Stimulated activated CD4-positive, alpha-beta T cell treated with anti-CD3 and anti-CD28 coated beads, Interleukin-12 subunit alpha, Interleukin-12 subunit beta, amount 100 ng/mL, for 4 hours (primary cell): ENCODE data around the gene ADRB2.
"Not testable (repeated sequence)": the region's sequence is repeated elsewhere in the genome, so short reads cannot be mapped to it uniquely, and the experiment has no call there.

Source experiments
- DNase-seq: peaks from one replicate; pipeline ENCODE4 v3.0.0-alpha.2; 2020

Gene ADRB2

DNA sequence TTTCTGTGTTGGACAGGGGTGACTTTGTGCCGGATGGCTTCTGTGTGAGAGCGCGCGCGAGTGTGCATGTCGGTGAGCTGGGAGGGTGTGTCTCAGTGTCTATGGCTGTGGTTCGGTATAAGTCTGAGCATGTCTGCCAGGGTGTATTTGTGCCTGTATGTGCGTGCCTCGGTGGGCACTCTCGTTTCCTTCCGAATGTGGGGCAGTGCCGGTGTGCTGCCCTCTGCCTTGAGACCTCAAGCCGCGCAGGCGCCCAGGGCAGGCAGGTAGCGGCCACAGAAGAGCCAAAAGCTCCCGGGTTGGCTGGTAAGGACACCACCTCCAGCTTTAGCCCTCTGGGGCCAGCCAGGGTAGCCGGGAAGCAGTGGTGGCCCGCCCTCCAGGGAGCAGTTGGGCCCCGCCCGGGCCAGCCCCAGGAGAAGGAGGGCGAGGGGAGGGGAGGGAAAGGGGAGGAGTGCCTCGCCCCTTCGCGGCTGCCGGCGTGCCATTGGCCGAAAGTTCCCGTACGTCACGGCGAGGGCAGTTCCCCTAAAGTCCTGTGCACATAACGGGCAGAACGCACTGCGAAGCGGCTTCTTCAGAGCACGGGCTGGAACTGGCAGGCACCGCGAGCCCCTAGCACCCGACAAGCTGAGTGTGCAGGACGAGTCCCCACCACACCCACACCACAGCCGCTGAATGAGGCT, at the start of gene ADRB2:
Gene ADRB2, plus strand, starts transcription at position 559 of the 686 bp plus-strand sequence. CDS start 221 bp downstream, outside the sequence.
- peak; percentile 78 for DNase-seq

DNA sequence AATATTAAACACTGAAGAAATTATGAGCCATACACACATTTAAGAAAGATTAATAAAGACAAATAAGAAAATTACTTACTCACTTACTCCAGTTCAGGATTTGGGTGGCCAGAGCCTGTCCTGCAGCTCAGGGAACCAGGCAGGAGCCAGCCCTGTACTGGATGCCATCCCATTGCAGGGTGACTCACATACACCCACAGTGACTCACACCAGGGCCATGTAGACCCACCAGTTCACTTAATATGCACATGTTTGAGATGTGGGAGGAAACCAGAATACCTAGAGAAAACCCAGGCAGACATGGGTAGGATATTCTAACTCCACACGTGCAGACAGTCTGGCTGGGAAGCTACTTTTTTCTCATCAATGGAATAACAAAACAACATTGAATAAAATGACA, 49.6 kb upstream of the ADRB2 start:
- DNase-seq: no peak

DNA sequence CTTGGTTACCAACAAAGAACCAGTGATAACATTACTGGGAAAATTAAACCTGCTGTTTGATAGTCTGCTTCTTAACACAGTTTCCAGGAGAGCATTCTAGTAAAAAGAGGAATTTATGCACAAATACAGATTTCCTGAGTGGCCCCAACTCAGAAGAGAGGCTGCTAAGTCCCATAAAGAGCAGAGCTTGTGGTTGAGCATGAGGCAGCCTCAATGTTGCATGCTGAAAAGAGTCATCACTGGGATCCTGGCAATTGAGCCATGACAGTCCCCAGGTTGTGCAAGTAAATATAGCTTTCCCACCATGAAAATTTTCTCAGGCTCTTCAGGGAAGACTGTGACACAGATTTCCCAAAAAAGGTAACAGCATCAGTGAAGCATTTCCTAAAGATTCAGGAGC, 47.5 kb upstream of the ADRB2 start:
- no peak for DNase-seq

DNA sequence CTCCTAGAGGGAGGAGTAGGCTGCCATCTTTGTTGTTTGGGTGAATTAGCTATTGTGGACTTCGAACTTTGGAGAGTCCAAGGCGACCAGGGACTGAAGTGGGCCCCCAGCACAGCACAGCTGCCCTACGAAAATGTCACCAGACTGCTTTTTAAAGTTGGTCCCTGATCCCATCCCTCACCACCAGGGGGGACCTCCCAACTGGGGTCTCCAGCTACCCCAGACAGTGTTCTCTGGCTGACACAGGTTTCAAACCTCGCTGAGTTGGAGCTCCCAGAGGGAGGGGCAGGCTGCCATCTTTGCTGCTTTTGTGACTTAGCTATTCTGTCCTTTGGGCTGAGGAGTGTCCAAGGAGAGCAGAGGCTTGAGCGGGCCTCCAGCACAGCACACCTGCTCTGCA, 45.7 kb upstream of the ADRB2 start:
- DNase-seq: no peak

DNA sequence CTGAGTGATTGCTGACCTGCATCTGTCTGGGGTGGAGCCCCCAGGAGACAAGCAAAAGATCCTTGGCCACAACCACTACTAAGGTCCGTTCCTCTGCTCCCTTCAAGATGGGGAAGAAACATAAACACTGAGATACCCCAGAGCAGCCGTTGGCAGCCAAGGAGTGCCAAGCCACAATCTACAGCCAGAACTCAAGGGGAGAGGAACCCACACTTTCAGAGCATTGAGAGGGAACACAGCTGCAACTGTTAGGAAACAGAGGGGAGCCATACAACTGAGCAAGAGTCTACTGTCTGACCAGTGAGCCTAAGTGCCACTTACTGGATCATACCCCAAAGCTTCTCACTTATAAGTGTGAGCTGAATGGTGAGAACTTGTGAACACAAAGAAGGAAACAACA, 44.6 kb upstream of the ADRB2 start:
- no peak for DNase-seq

DNA sequence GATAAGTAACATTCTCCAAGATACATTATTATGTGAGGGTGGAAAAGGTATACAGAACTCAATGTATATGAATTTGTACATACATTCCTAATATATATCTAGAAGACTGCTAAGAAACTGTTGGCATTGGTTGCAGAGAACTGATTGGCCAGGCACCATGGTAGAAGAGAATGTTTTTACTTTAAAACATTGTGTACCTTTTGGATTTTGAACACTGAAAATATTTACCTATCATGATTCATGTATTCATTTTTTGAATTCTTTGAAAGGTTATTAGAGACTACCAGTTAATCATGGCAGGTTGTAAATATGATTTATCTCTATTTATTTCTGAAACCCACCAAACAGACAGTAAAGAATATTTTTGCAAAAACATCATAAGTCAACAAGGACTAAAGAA, 41.2 kb upstream of the ADRB2 start:
- no peak for DNase-seq

DNA sequence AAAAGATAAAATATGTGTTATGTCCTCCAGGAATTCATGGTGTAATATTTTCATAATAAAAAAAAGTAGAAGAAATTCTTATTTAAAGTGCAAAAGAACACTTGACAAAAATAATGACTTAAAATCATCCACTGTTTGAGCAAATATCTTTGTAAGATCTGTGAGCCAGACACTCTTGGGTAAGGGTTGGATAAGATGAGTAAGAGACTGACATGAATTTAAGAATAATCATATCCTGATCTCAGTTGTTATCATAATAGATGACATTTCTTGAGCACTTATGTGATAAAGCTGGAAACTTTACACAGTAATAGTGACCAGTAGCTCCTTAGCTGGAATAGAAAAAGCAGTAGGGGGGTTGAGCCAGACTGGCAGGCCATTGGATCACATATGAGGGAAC, 40.0 kb upstream of the ADRB2 start:
- no peak for DNase-seq

DNA sequence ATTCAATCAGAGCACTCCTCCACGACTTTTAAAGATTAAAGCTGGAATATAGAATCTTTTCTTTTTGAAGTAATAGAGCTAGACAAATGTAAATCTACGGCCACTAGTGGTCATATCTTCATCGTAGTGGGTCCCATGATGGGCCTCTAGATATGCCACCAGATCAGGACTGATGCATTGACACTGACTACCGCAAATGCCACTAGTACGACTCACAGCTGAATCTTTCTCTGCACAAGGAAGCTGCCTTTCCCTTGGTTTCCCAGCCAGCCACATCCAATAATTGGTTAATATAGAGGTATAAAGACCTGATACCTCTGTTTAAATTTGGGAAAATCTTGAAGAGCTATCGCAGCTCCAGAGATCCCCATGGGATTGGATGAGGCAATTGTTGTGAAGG, 37.8 kb upstream of the ADRB2 start:
- DNase-seq: no peak

DNA sequence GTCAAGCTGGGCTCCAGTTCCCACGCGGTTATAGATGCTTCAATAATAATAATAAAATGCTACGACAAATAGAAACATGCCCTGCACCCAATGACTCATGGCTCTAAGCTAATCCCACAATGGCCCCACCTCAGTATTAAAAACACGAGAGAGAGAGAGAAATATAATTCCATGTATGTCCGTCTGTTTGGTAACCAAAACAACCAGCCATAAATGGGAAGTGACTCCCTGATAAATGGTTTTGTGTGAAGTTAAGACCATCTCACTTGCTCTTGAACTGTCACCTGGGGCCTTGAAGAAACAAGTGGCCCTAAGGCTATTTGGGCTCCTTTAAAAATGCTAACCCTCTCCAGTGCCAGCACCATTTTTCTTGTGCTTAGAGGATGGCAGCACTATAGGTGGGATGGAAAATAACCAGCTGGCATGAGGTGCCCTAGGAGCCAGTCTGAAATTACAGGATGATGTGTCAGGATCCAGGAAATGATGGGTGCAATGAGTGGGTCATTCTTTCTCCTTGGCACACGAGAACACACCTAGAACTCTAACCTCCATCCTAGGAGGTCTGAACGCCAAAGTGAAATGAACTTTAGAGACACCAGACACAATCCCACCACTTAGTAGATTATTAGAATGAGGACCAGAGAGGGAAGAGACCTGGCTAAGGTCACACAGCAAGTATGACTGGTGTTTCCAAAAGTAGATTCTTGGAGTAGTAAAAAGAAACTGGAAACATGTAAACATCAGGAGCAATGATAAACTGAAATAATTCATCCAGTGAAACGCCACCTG, 35.7 kb upstream of the ADRB2 start:
- no peak for DNase-seq

DNA sequence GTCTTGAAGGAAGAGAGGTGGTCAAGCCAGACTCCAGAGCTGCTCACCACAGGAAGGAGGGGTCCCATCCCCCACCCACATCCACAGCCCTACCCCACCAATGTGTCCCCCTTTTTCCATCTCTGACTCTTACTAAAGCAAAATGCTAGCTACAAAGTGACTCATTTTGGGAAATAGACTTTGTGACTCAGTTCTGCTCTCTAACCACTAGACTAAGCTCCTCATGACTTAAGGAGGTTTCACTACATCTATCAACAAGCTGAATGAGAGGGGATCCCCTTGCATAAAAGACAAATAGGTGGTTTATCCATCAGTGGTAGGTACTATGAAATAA, 35.1 kb upstream of the ADRB2 start:
- no peak for DNase-seq

DNA sequence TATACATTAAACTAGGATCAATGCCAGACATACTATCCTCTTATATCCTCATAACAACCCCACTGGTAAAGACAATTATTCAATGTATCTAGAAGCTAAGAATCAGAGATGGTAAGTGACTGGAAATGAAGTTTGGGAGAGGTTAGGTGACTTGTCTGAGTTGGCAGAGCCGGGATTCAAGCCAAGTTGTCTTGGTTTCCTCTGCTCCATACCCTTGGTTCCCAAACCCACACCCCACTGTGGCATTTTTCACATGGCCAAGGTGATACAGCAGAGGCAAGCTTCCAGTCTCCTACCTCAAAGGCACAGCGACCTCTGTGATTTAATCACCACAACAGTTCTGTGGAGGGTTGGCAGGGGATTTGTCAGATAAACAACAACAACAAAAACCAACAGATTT, 34.7 kb upstream of the ADRB2 start:
- DNase-seq: no peak

DNA sequence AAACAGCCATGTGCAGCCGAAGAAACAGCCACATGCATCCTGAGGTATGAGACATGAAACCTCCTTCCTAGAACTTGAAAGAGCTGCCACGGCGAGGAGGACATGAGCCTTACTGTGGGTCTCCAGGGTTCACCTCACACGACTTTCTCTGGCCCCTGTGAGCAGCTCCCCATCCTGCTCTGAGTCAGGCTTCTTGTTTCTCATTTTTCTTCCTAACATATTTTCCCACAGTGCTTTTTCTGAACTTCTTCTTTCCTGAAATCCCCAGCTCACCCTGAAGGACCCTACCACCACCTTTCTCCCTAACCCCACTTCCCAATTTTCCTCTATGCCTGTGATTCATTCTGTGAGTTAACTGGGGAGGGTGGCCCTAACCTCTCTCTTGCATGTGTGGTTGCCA, 33.7 kb upstream of the ADRB2 start:
- DNase-seq: no peak

DNA sequence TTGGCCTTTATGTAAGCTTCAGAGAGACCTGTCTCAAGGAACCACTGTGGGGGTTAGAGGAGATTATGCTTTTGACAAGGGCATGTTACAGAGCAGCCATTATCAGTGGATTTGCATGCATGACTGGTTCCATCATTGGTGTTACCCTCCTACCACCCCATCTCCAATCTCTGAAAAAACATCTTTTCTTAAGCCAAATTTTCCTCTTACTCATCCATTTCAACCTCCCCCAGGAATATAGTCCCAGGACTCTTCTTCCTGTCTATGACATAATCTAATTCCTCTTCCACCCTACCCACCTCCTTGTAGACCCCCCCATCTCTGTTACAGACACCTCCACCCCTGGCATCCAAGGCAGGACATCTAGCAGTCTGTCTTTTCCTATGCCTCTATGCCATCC, 33.1 kb upstream of the ADRB2 start:
- DNase-seq: no peak

DNA sequence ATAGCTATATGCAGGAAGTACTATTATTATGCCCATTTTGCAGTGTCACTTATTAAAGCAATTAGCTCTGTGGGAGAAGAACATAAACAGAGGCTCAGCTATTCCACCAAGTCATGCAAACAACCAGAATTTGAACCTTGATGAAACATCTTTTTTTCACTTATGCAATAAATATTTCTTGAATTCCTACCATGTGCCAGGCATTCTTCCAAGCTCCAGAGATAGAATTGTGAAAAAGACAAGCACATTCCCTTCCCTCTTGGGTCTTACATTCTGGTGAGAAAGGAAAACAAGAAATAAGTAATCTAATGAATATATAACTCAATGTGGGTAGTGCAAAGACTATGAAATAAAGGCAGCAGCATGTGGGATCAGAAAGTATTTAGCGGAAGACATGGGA, 32.1 kb upstream of the ADRB2 start:
- DNase-seq: no peak

DNA sequence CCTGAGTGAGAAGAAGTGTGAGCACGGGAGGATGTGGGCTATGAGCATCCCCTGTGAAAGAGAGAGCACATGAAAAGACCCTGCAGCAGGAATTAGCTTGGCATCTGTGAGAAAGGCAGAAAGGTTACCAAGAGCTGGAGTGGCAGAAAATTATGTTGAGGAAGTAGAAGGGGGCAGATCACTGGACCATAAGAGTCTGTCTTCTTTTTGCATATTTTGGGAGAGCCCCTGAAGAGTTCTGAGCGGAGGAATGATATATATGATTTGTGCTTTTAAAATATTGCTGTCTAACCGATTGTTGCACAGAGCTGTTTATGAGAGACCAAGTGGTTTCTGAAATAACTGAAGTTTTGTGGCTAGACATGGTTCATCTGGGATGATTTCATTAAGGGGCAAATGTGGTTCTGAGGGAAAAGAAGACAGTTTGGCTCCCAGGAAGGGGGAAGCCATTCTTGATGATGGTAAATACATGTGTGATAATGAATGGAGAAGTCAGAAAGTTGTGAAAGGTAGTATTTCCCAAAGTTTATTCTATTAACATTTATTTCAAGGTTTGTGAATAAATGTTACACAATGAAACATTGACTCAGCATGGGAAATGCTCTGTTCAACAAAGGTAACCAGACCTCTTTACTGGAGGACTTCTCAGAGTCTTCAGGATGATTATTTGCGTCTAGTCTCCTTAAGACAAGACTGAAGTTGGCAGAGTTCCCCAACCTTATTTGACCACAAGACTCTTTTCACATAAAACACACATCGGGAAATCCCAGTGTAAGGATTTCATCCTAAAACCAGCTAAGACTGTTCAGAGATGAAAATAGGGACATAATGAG, 31.5 kb upstream of the ADRB2 start:
- DNase-seq: no peak

DNA sequence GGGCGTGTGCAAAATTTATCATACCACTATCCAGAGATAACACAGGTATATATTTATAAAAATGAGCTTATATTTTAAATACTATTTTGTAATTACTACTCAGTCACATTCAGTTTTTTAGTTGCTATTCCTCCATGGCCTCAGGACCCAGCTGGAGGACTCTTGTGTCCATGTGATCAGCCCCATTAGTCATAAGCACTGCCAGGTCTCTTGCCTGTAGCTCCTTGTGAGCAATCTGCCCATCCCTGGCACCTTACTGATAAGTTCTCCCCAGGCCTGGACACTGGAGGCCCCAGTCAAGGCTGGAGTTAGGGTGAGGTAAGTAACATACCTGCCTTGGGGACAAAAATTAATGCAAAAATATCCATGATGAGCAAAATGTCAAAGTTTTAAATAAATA, 29.5 kb upstream of the ADRB2 start:
- no peak for DNase-seq

DNA sequence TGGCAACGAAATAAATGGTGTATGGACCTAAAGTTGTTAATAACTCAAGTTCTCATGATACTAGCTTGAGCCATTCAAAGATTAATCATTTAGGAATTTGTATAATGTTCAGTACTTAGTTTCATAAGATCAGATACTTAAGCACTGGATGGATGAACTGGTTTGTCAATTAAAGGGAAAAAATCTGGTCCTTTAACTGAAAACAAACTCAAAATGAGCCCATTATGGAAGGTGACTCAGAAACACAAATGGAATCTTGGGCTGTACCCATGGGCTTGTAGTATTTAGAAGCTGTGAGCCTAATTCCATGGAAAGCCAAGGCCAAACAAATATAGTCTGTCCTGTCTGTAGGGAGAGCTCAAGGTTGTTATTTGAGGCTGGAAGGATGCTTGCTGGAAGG, 27.6 kb upstream of the ADRB2 start:
- no peak for DNase-seq

DNA sequence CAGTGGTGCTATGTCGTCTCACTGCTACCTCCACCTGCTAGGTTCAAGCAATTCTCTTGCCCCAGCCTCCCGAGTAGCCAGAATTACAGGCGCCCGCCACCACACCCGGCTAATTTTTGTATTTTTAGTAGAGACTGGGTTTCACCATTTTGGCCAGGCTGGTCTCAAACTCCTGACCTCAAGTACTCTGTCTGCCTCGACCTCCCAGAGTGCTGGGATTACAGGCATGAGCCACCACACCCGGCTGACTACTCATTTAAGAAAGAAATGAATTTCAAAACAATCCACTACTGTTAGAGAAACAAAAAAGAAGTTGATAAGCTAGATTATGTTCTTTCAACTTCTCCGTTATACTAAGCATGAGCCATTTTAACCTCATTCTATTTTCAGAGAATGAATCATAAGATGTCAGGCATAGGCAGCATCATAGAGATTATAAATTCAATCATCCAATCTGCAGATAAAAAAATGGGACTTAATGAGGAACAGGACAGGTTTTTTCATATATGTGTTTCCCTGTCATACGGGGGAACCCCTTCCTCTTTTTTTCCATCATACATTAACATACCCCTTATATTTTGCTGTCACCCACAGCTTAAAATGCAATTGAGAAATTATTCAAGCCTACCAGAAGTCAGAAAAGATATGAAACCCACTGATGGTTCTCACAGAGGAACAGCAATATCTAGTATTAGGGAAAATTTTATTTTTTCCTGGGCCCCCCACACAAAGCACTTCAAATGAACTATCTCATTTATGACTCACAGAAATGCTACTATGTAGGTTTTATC, 26.5 kb upstream of the ADRB2 start:
- no peak for DNase-seq

DNA sequence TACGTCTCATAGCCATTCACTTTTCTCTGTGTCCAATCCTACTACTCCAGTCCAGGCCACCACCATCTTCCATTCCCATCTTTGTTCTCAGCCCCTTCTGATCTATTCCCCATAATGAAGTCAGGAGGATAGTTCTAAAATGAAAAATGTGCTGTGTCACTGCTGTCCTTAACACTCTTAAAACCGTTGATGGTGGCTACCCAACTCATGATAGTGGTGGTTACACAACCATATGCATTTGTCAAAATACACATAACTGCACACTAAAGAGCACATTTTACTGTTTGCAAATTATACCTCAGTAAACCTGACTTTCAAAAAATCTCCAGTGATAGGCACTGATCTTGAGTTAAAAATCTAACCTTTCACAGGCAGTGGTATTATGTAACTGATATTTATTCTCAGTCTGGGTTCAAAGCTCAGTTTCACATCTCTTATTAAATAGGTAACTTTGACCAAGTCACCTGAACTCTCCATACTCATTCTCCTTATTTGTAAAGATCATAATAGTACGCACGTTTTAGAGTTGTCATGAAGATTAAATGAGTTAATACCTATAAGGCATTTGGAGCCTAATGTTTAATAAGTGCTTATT, 24.6 kb upstream of the ADRB2 start:
- DNase-seq: no peak

DNA sequence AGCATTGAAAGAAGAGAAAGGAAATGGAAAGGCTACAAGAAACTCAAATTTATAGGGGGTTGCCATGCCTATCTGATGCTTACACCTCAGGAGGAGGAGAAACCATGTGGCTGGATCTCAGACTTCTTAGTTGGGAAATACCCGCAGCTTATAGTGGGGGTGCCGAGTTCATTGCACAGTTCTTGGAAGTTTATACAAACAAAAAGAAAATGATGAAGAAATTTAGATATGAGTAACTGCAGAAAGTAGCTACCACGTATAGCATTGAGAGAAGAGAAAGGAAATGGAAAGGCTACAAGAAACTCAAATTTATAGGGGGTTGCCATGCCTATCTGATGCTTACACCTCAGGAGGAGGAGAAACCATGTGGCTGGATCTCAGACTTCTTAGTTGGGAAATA, 23.0 kb upstream of the ADRB2 start:
- not testable (repeated sequence) for DNase-seq

DNA sequence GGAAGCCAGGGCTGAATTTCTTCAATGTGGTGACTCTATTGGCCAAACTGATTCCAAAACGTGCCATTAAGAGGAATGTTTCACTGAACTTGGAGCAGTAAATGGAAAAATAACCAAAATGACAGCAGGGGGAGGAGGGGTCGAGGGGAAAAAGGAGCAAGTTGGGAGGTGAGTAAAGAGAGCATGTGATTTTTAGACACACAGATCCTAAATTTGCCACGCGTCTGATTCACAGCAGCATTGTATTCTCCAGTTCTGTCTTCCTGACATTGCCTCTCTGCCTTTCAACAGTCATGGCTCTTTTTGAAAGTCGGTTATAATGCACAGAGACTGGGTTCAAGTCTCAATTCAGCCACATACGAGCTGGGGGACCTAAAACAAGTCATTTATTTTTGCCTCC, 22.0 kb upstream of the ADRB2 start:
- DNase-seq: no peak
